Measurements from ENCODE around the gene BNC2.

DNA sequence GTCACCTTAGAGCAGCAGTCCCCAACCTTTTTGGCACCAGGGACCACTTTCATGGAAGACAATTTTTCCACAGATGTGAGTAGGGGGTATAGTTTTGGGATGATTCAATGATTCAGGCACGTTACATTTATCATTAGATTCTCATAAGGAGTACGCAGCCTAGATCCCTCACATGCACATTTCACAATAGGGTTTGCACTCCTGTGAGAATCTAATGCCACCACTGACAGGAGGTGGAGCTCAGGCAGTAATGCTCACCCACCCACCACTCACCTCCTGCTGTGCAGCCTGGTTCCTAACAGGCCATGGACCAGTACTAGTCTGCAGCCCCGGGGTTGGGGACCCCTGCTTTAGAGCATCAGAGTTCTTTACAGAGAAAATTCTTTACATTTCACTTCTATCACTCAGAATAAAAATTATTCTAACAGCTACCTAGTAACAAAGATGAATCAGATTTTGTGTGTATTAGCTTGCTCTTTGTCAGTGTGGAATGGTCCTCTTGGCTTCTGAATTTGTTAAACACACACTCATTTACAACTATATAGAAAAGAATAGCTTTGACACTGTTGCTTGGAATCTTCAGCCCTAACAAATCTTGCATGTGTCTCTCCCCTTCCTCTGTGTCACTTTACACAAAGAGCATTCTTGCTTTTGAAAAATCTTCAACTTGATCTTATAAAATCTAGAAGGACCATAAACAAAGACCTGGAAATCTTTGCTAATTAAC is 438.6 kb downstream of the BNC2 start:
- TF ChIP-seq, protein P1, sequence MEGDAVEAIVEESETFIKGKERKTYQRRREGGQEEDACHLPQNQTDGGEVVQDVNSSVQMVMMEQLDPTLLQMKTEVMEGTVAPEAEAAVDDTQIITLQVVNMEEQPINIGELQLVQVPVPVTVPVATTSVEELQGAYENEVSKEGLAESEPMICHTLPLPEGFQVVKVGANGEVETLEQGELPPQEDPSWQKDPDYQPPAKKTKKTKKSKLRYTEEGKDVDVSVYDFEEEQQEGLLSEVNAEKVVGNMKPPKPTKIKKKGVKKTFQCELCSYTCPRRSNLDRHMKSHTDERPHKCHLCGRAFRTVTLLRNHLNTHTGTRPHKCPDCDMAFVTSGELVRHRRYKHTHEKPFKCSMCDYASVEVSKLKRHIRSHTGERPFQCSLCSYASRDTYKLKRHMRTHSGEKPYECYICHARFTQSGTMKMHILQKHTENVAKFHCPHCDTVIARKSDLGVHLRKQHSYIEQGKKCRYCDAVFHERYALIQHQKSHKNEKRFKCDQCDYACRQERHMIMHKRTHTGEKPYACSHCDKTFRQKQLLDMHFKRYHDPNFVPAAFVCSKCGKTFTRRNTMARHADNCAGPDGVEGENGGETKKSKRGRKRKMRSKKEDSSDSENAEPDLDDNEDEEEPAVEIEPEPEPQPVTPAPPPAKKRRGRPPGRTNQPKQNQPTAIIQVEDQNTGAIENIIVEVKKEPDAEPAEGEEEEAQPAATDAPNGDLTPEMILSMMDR (tag by site-specific recombination; IDR thresholded peaks at IDR 0.05) = no peak
- no peak for TF ChIP-seq ZNF324 (tag by site-specific recombination; IDR thresholded peaks at IDR 0.05)

Measured in HEK293 (cell line).